HepG2 (cell line): ENCODE data around the gene CC2D1A. TPM values are rescaled to one million over a fixed set of nuclear protein-coding genes. Genes with fewer than 3 reads are reported as not detected.
A peak's percentile ranks its signal among the peaks of the same experiment; 100 is the strongest.

Source experiments
- CCDC6 ChIP-seq: sonication (generic); formaldehyde crosslinking; IDR thresholded peaks from 2 replicates; pipeline ENCODE4 v1.8.1; 2022; ENCODE audit warnings: mild to moderate bottlenecking, missing genetic modification reagents, moderate library complexity
- ERF ChIP-seq: IDR thresholded peaks from 2 replicates; pipeline ENCODE4 v1.6.1; 2018; ENCODE audit warnings: missing biosample characterization, missing genetic modification reagents
- FOSL1 ChIP-seq: sonication (generic); formaldehyde crosslinking; IDR thresholded peaks from 2 replicates; pipeline ENCODE4 v1.9.0; 2021; ENCODE audit warnings: missing genetic modification reagents, borderline replicate concordance
- GABPB1 ChIP-seq: IDR thresholded peaks from 2 replicates; pipeline ENCODE4 v1.6.1; 2016; ENCODE audit warnings: mild to moderate bottlenecking, missing genetic modification reagents, moderate library complexity, missing compliant biosample characterization
- HDAC2 ChIP-seq: sonication (generic); formaldehyde crosslinking; IDR thresholded peaks from 2 replicates; pipeline ENCODE4 v1.4.0; 2020; ENCODE audit warnings: missing genetic modification reagents
- HIVEP1 ChIP-seq: sonication (generic); formaldehyde crosslinking; IDR thresholded peaks from 2 replicates; pipeline ENCODE4 v1.4.0; 2020; ENCODE audit warnings: mild to moderate bottlenecking, missing genetic modification reagents
- HNRNPLL ChIP-seq: fragments of 200-400 bp; formaldehyde crosslinking; IDR thresholded peaks from 2 replicates; pipeline ENCODE4 v1.6.1; 2017; ENCODE audit warnings: mild to moderate bottlenecking, low read depth, low read length; ENCODE audit not compliant: poor library complexity, severe bottlenecking
- HOXA5 ChIP-seq: sonication (generic); formaldehyde crosslinking; IDR thresholded peaks from 2 replicates; pipeline ENCODE4 v1.4.0; 2020; ENCODE audit warnings: missing genetic modification reagents
- IRX3 ChIP-seq: sonication (generic); formaldehyde crosslinking; IDR thresholded peaks from 2 replicates; pipeline ENCODE4 v1.8.1; 2023; ENCODE audit warnings: mild to moderate bottlenecking, low read depth, missing genetic modification reagents, borderline replicate concordance
- MED13 ChIP-seq: sonication (generic); formaldehyde crosslinking; IDR thresholded peaks from 2 replicates; pipeline ENCODE4 v1.5.0; 2020; ENCODE audit warnings: missing genetic modification reagents
- MIER3 ChIP-seq: IDR thresholded peaks from 2 replicates; pipeline ENCODE4 v1.6.1; 2016; ENCODE audit warnings: missing compliant biosample characterization, borderline replicate concordance
- MIXL1 ChIP-seq: IDR thresholded peaks from 2 replicates; pipeline ENCODE4 v1.6.1; 2016
- POLR2AphosphoS5 ChIP-seq: IDR thresholded peaks from 2 replicates; pipeline ENCODE4 v1.6.1; 2012; ENCODE audit warnings: low read depth, low read length
- PRDM10 ChIP-seq: sonication (generic); formaldehyde crosslinking; IDR thresholded peaks from 2 replicates; pipeline ENCODE4 v1.4.0; 2020; ENCODE audit warnings: low read depth, missing genetic modification reagents
- PTBP1 ChIP-seq: fragments of 200-400 bp; formaldehyde crosslinking; IDR thresholded peaks from 2 replicates; pipeline ENCODE4 v1.6.1; 2018; ENCODE audit warnings: low read length, low read depth; ENCODE audit not compliant: poor library complexity, severe bottlenecking
- RXRB ChIP-seq: IDR thresholded peaks from 2 replicates; pipeline ENCODE4 v1.6.1; 2016; ENCODE audit warnings: borderline replicate concordance, missing genetic modification reagents, missing compliant biosample characterization
- SKI ChIP-seq: fragments of 450-650 bp; IDR thresholded peaks from one replicate; pipeline ENCODE4 v1.6.1; 2018; ENCODE audit warnings: mild to moderate bottlenecking; ENCODE audit not compliant: partially characterized antibody
- SNAI1 ChIP-seq: sonication (generic); formaldehyde crosslinking; IDR thresholded peaks from 2 replicates; pipeline ENCODE4 v1.5.0; 2020; ENCODE audit warnings: mild to moderate bottlenecking, missing genetic modification reagents, borderline replicate concordance
- THAP11 ChIP-seq: IDR thresholded peaks from 2 replicates; pipeline ENCODE4 v1.6.1; 2016; ENCODE audit warnings: missing biosample characterization, missing genetic modification reagents
- YY1 ChIP-seq: IDR thresholded peaks from 2 replicates; pipeline ENCODE4 v1.6.1; 2011; ENCODE audit warnings: low read length, low read depth, moderate library complexity, mild to moderate bottlenecking; ENCODE audit not compliant: insufficient read depth, insufficient replicate concordance
- ZBTB8A ChIP-seq: sonication (generic); formaldehyde crosslinking; IDR thresholded peaks from 2 replicates; pipeline ENCODE4 v1.4.0; 2020; ENCODE audit warnings: mild to moderate bottlenecking, low read depth, missing genetic modification reagents, borderline replicate concordance
- ZFP90 ChIP-seq: sonication (generic); formaldehyde crosslinking; IDR thresholded peaks from 2 replicates; pipeline ENCODE4 v1.8.0; 2022; ENCODE audit warnings: missing genetic modification reagents, mild to moderate bottlenecking, inconsistent platforms, borderline replicate concordance
- ZNF333 ChIP-seq: sonication (generic); formaldehyde crosslinking; IDR thresholded peaks from 2 replicates; pipeline ENCODE4 v1.4.0; 2020; ENCODE audit warnings: mild to moderate bottlenecking, missing genetic modification reagents, borderline replicate concordance
- ZSCAN21 ChIP-seq: sonication (generic); formaldehyde crosslinking; IDR thresholded peaks from 2 replicates; pipeline ENCODE4 v1.8.0; 2022; ENCODE audit warnings: mild to moderate bottlenecking, missing genetic modification reagents, moderate library complexity, borderline replicate concordance
- polyA plus RNA-seq, 8 experiments: library from polyadenylated mRNA; depleted of rRNA in 3 of 8; stranded (reverse) in 7 of 8; unstranded in 1 of 8; fragments of >200 nt; fragmentation: Illumina TruSeq in 4 of 8; extraction: Trizol in 4 of 8; gene quantifications; 2 replicates each; pipeline versions ENCODE4 v1.2.1 to v1.2.3, GENCODE V29; 2011 to 2016; ENCODE audit warnings: low read depth in 4 of 8, missing spikeins in 1 of 8, mixed read lengths in 1 of 8; ENCODE audit not compliant: insufficient read depth in 1 of 8
- total RNA-seq, 5 experiments: library from RNA; depleted of rRNA; stranded (reverse); fragments of >200 nt; fragmentation: Illumina TruSeq; extraction: Trizol; gene quantifications; 2 replicates each; pipeline ENCODE4 v1.2.3, GENCODE V29; 2016; ENCODE audit warnings: low read depth in 1 of 5
- TF ChIP-seq, protein P1 (sequence below): sonication (generic); formaldehyde crosslinking; IDR thresholded peaks from 2 replicates; pipeline ENCODE4 v1.9.0; 2022; ENCODE audit warnings: missing genetic modification reagents, mild to moderate bottlenecking, borderline replicate concordance

The CC2D1A gene
- total and polyA plus RNA-seq, 2 of the 13 experiments (the other 11 are each of a cell fraction or from before 2014, with no cell fraction given): 9.7 to 11.5 TPM

DNA sequence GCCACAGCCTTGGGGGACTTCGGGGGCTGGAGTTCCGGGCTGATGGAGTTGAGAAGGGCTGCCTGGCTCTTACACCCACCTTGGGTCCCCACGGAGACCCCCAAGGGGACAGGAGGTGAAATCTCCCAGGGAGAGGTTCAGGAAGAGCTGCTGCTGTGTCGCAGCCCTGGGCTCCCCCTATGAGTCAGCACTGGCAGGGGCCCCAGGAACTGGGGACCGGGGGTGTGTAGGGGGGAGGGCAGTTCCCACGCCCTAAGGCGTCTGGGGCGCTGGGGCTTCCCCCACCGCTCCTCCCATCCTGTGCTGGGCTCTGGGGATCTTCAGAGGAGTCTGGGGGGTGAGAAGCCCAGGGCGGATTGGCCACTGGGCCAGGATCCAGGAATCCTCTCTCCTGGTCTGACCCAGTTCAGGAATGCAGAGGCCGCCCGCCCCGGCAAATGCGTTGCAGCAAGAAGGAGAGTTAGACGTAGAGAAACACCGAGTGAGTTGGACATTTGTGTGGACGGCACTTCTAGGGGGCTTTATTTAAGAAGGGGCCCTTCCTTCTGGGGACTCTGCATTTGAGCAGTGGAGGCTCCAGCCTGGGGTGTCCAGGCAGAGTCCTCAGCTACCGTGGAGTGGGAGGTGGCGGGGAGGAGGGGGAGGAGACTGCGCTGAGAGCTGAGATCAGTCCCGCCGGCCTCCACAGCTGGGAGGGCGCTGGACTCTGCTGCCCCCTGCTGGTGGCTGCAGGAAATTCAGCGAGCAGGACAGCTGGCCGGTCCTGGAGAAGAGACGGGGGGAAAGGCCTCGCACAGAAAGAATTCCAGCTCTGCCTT lies 44.1 kb upstream of the CC2D1A start (continued):
- TF ChIP-seq PRDM10 (peak; percentile 36; the same call in 1 of the 2 replicates), MED13 (CRISPR knock-in tag) (no peak), HOXA5 (peak; percentile 26; the same call in 1 of the 2 replicates), ERF (CRISPR knock-in tag) (0 out of 2 replicates have a peak, but pooled peaks have one; percentile 50), ZSCAN21 (CRISPR knock-in tag) (0 out of 2 replicates have a peak, but pooled peaks have one; percentile 22), ZBTB8A (CRISPR knock-in tag) (no peak), RXRB (peak; percentile 62; the same call in 1 of the 2 replicates), ZNF333 (0 out of 2 replicates have a peak, but pooled peaks have one; percentile 22), GABPB1 (CRISPR knock-in tag) (peak; percentile 33; the same call in 1 of the 2 replicates), SKI (peak; percentile 50), FOSL1 (CRISPR knock-in tag) (no peak), HDAC2 (CRISPR knock-in tag) (peak; percentile 45; the same call in 1 of the 2 replicates), ZFP90 (CRISPR knock-in tag) (no peak), SNAI1 (CRISPR knock-in tag) (no peak), YY1 (peak; percentile 59), IRX3 (CRISPR knock-in tag) (no peak), PTBP1 (no peak), MIXL1 (peak; percentile 38; the same call in 1 of the 2 replicates), CCDC6 (CRISPR knock-in tag) (no peak), THAP11 (CRISPR knock-in tag) (peak; percentile 41; the same call in 1 of the 2 replicates), MIER3 (0 out of 2 replicates have a peak, but pooled peaks have one; percentile 43), POLR2AphosphoS5 (peak; percentile 27; the same call in 1 of the 2 replicates), HNRNPLL (peak; percentile 88), HIVEP1 (CRISPR knock-in tag) (no peak)
- TF ChIP-seq, protein P1, sequence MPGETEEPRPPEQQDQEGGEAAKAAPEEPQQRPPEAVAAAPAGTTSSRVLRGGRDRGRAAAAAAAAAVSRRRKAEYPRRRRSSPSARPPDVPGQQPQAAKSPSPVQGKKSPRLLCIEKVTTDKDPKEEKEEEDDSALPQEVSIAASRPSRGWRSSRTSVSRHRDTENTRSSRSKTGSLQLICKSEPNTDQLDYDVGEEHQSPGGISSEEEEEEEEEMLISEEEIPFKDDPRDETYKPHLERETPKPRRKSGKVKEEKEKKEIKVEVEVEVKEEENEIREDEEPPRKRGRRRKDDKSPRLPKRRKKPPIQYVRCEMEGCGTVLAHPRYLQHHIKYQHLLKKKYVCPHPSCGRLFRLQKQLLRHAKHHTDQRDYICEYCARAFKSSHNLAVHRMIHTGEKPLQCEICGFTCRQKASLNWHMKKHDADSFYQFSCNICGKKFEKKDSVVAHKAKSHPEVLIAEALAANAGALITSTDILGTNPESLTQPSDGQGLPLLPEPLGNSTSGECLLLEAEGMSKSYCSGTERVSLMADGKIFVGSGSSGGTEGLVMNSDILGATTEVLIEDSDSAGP (CRISPR knock-in tag): peak; percentile 60; the same call in 1 of the 2 replicates
